IMR-90 (cell line): Measurements from ENCODE around the gene PRELP. TPM values are rescaled to one million over a fixed set of nuclear protein-coding genes. Genes with fewer than 3 reads are reported as not detected.
A peak's percentile ranks its signal among the peaks of the same experiment; 100 is the strongest.

Source experiments
- ATAC-seq: fragments of 200-7000 bp; cut with Tn5 transposase; 2 replicates; pipeline ENCODE4 v1.9.1; 2020; ENCODE audit warnings: low read depth, mild to moderate bottlenecking, moderate library complexity
- BruUV-seq: library from RNA; stranded (reverse); fragments of 400-500 nt; replicated peaks from 2 replicates; lab custom pipeline; 2021; lab: Mats Ljungman, UMichigan
- CTCF ChIA-PET: fragments of 300-600 bp; formaldehyde crosslinking; extraction: SDS; loops from one replicate; lab custom pipeline; 2021; ENCODE audit warnings: antibody characterized with exemption; lab: Yijun Ruan, JAX
- POLR2A ChIA-PET: fragments of 300-600 bp; sonication (Branson Sonifier 250); formaldehyde crosslinking; loops from one replicate; lab custom pipeline; 2022; ENCODE audit warnings: antibody characterized with exemption; ENCODE audit not compliant: unreplicated experiment; lab: Charles Lee
- DNase-seq: peaks from one replicate; pipeline ENCODE4 v3.0.0; 2013
- H2AFZ ChIP-seq: replicated peaks from 2 replicates; pipeline ENCODE3; 2013; ENCODE audit warnings: low read length, mild to moderate bottlenecking; ENCODE audit not compliant: poor library complexity
- H2AK5ac ChIP-seq: 2 replicates; pipeline ENCODE4 v1.6.1; 2013; ENCODE audit warnings: low read depth, low read length, inconsistent platforms
- H2AK9ac ChIP-seq: replicated peaks from 2 replicates; pipeline ENCODE3; 2013; ENCODE audit warnings: mild to moderate bottlenecking, low read depth, low read length, moderate library complexity; ENCODE audit not compliant: poor library complexity
- H2BK120ac ChIP-seq: 2 replicates; pipeline ENCODE4 v1.6.1; 2013; ENCODE audit warnings: low read depth, low read length, inconsistent platforms
- H2BK15ac ChIP-seq: 3 replicates; pipeline ENCODE4 v1.6.1; 2013; ENCODE audit warnings: low read depth, low read length, inconsistent platforms
- H2BK20ac ChIP-seq: 2 replicates; pipeline ENCODE4 v1.6.1; 2013; ENCODE audit warnings: low read depth, mild to moderate bottlenecking, inconsistent platforms, low read length, moderate library complexity
- H2BK5ac ChIP-seq: 2 replicates; pipeline ENCODE4 v1.6.1; 2013; ENCODE audit warnings: mild to moderate bottlenecking, low read depth, low read length, inconsistent platforms; ENCODE audit not compliant: poor library complexity, severe bottlenecking
- H3K14ac ChIP-seq: replicated peaks from 2 replicates; pipeline ENCODE4 v1.6.1; 2013; ENCODE audit warnings: low read depth, low read length, inconsistent platforms
- H3K18ac ChIP-seq: 2 replicates; pipeline ENCODE4 v1.6.1; 2013; ENCODE audit warnings: low read depth, low read length, control low read depth
- H3K23ac ChIP-seq: 2 replicates; pipeline ENCODE4 v1.6.1; 2013; ENCODE audit warnings: low read depth, low read length, inconsistent platforms
- H3K27ac ChIP-seq: 2 replicates; pipeline ENCODE4 v1.5.1; 2013; ENCODE audit warnings: mild to moderate bottlenecking, control low read depth, low read length; ENCODE audit not compliant: insufficient read depth
- H3K27me3 ChIP-seq: 2 replicates; pipeline ENCODE4 v1.6.1; 2013; ENCODE audit warnings: low read length; ENCODE audit not compliant: control insufficient read depth, insufficient read depth
- H3K36me3 ChIP-seq: 2 replicates; pipeline ENCODE4 v1.6.1; 2013; ENCODE audit warnings: low read length, mixed read lengths; ENCODE audit not compliant: control insufficient read depth, insufficient read depth
- H3K4ac ChIP-seq: 2 replicates; pipeline ENCODE4 v1.6.1; 2013; ENCODE audit warnings: low read depth, low read length, inconsistent platforms
- H3K4me1 ChIP-seq: 2 replicates; pipeline ENCODE4 v1.6.1; 2013; ENCODE audit warnings: low read length, mixed read lengths; ENCODE audit not compliant: control insufficient read depth, insufficient read depth
- H3K4me2 ChIP-seq: 2 replicates; pipeline ENCODE4 v1.6.1; 2013; ENCODE audit warnings: low read depth, mild to moderate bottlenecking, control low read depth, low read length, moderate library complexity
- H3K4me3 ChIP-seq: 2 replicates; pipeline ENCODE4 v1.5.1; 2013; ENCODE audit warnings: low read depth, mild to moderate bottlenecking, control low read depth, low read length, moderate library complexity; ENCODE audit not compliant: insufficient read depth
- H3K56ac ChIP-seq: 2 replicates; pipeline ENCODE4 v1.6.1; 2013; ENCODE audit warnings: low read length, inconsistent platforms; ENCODE audit not compliant: insufficient read depth; ENCODE audit errors: extremely low read depth
- H3K79me1 ChIP-seq, 2 experiments: 2 replicates each; pipeline ENCODE4 v1.6.1; 2013; ENCODE audit warnings: low read length in 2 of 2, inconsistent platforms in 1 of 2, low read depth in 1 of 2
- H3K9ac ChIP-seq: 2 replicates; pipeline ENCODE4 v1.6.1; 2013; ENCODE audit warnings: low read depth, low read length, control low read depth
- H3K9me1 ChIP-seq: 2 replicates; pipeline ENCODE4 v1.6.1; 2013; ENCODE audit warnings: low read length, inconsistent platforms; ENCODE audit not compliant: insufficient read depth
- H3K9me3 ChIP-seq: 2 replicates; pipeline ENCODE4 v1.6.1; 2013; ENCODE audit warnings: low read length; ENCODE audit not compliant: control insufficient read depth, insufficient read depth
- H4K20me1 ChIP-seq: 2 replicates; pipeline ENCODE4 v1.6.1; 2013; ENCODE audit warnings: low read length, inconsistent platforms; ENCODE audit not compliant: insufficient read depth
- H4K5ac ChIP-seq: 2 replicates; pipeline ENCODE4 v1.6.1; 2013; ENCODE audit warnings: mild to moderate bottlenecking, low read depth, low read length, control low read depth
- H4K8ac ChIP-seq, 2 experiments: 2 replicates each; pipeline ENCODE4 v1.6.1; 2013; ENCODE audit warnings: low read depth in 2 of 2, low read length in 2 of 2, control low read depth in 1 of 2, inconsistent platforms in 1 of 2
- H4K91ac ChIP-seq: 2 replicates; pipeline ENCODE4 v1.6.1; 2013; ENCODE audit warnings: low read depth, low read length, inconsistent platforms; ENCODE audit not compliant: insufficient read depth
- CEBPB ChIP-seq: IDR thresholded peaks from 2 replicates; pipeline ENCODE4 v1.6.1; 2012; ENCODE audit warnings: low read depth, low read length, improper control_type of control experiment
- MAFK ChIP-seq: IDR thresholded peaks from 2 replicates; pipeline ENCODE4 v1.6.1; 2012; ENCODE audit warnings: low read depth, low read length, improper control_type of control experiment
- MAZ ChIP-seq: IDR thresholded peaks from 2 replicates; pipeline ENCODE4 v1.6.1; 2012; ENCODE audit warnings: low read depth, mild to moderate bottlenecking, low read length, improper control_type of control experiment, moderate library complexity, borderline replicate concordance
- MXI1 ChIP-seq: IDR thresholded peaks from 2 replicates; pipeline ENCODE4 v1.6.1; 2012; ENCODE audit warnings: low read depth, mild to moderate bottlenecking, low read length, moderate library complexity, borderline replicate concordance
- POLR2A ChIP-seq: IDR thresholded peaks from 2 replicates; pipeline ENCODE4 v1.6.1; 2012; ENCODE audit warnings: mild to moderate bottlenecking, low read depth, low read length
- RCOR1 ChIP-seq: IDR thresholded peaks from 2 replicates; pipeline ENCODE4 v1.6.1; 2012; ENCODE audit warnings: mild to moderate bottlenecking, low read length, improper control_type of control experiment; ENCODE audit not compliant: insufficient replicate concordance
- SMC3 ChIP-seq: fragments of 150-350 bp; IDR thresholded peaks from 2 replicates; pipeline ENCODE4 v1.6.1; 2016; ENCODE audit warnings: low read depth, mild to moderate bottlenecking, antibody characterized with exemption, low read length, moderate library complexity
- WGBS, 2 experiments: methylation state at CpG; one replicate each; pipeline versions ENCODE4 v1.1.5 to v1.1.7; 2013; ENCODE audit warnings: missing lambda C conversion rate in 2 of 2; ENCODE audit not compliant: insufficient read length in 1 of 2; ENCODE audit errors: extremely low coverage in 2 of 2; 5-methylcytosine and 5-hydroxymethylcytosine counted together
- dilution Hi-C: fragments of 300-500 bp; cut with HindIII; formaldehyde crosslinking; loops from one replicate; pipeline ENCODE4 v1.14.3; 2018; ENCODE audit warnings: low sequenced_read_pairs; ENCODE audit not compliant: unreplicated experiment
- in situ Hi-C: fragments of 300-500 bp; cut with MboI; formaldehyde crosslinking; loops from 3 replicates; pipeline ENCODE4 v1.14.3; 2019; ENCODE audit warnings: low sequenced_read_pairs, inconsistent platforms, mixed read lengths
- intact Hi-C: fragments of 100-400 bp; cut with micrococcal nuclease; formaldehyde crosslinking; loops from 2 replicates; pipeline ENCODE4 v1.10.0; 2022
- polyA plus RNA-seq, 3 experiments: library from polyadenylated mRNA; depleted of rRNA; stranded (reverse); fragments of >200 nt; gene quantifications; 2 replicates each; pipeline ENCODE4 v1.2.3, GENCODE V29; 2012; ENCODE audit warnings: low replicate concordance in 1 of 3
- total RNA-seq: library from RNA; depleted of rRNA; stranded (reverse); fragments of >200 nt; gene quantifications from 2 replicates; pipeline ENCODE4 v1.2.3, GENCODE V29; 2012

PRELP gene
- total and polyA plus RNA-seq, 2 of the 4 experiments (the other 2 are of a cell fraction) = 0.56 TPM; not detected in 1

DNA sequence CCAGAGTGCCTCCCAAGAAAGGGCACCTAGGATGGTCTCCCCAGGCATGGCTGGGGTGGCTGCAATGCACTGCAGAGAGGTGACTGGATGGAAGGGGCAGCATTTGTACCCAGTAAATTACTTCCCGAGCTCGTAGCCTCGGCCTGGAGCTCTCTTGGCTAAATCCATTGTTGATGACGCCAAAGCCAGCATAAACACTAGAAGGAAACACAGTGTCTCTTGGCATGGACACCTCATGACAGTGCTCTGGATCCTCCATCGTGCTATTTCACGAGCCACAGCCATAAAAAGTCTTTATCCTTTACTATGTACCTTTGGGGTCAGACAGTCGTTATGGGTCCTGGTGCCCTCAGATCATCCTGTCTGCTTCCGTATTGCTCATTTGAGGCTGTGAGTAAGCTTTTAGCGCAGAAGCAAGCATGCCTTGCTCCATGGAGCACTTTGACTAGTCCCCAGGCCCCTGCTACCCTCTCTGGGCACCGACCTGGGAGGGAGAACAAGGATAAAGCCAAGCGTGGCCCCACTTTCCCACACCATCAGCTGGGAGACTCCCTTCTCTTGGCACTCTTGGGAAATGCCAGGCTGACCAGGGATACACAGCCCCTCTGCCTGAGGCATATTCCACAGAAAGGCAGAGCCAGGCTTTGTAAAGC lies 10.3 kb upstream of the PRELP start:
- Histone ChIP-seq H3K79me1 (no peaks in the 10 kb centered on the region), H3K27ac (no peak overlapping the region), H4K20me1 (no peaks in the 10 kb centered on the region), H3K9me1 (peaks cover 6% of the 10 kb centered on the region), H3K18ac (no peak overlapping the region; the same call in 1 of the 2 replicates), H2AFZ (no peak overlapping the region), H4K91ac (no peak overlapping the region), H3K9ac (no peak overlapping the region), H2BK120ac (no peak overlapping the region), H3K4me2 (no peak overlapping the region), H3K56ac (no peak overlapping the region), H4K8ac (no peak overlapping the region; a peak in 1 of 4 replicates), H3K4me3 (no peak overlapping the region), H2AK9ac (peak overlapping the region; percentile 52), H2BK5ac (no peak overlapping the region), H3K27me3 (peaks cover under 1% of the 10 kb centered on the region; the same call in 1 of the 2 replicates), H3K9me3 (no peaks in the 10 kb centered on the region), H3K36me3 (no peaks in the 10 kb centered on the region), H2BK15ac (no peak overlapping the region; the same call in 2 of the 3 replicates), H2AK5ac (peak overlapping the region; percentile 69; the same call in 1 of the 2 replicates), H3K4me1 (peaks cover 19% of the 10 kb centered on the region), H3K4ac (no peak overlapping the region), H3K14ac (no peak overlapping the region), H3K23ac (no peak overlapping the region), H2BK20ac (0 out of 2 replicates have a peak overlapping the region, but pooled peaks have one; percentile 3), H4K5ac (no peak overlapping the region)
- ChIA-PET CTCF (no interaction called here), POLR2A (no interaction called here)
- TF ChIP-seq CEBPB (no peak), RCOR1 (no peak), POLR2A (no peak), MAFK (no peak), MXI1 (no peak), MAZ (no peak), SMC3 (no peak)
- DNase-seq (no peak), ATAC-seq (no peak)
- BruUV-seq = no TSS peak
- in situ Hi-C loops (no loop called here), intact Hi-C loops (no loop called here), dilution Hi-C loops (no loop called here)
- 58% methylated on average over 4 of the region's 11 CpGs; no CpG with 5 or more reads in 1 of the 2 experiments for WGBS, 2 experiments
